ENCODE data around the gene ARID1B. TPM values are rescaled to one million over a fixed set of nuclear protein-coding genes. Genes with fewer than 3 reads are reported as not detected.

The ARID1B gene
- total and polyA plus RNA-seq, 11 donors, result 15.3 to 76.1 (median 40.7) TPM

- DNase-seq (no peak), ATAC-seq (peak in 1 of 4 donors; percentile 39)
- Histone ChIP-seq H3K27ac (no peak overlapping the region), H3K4me1 (peaks cover 4 to 75% (median 57%) of the 10 kb centered on the region in 12 donors), H3K27me3 (no peaks in the 10 kb centered on the region), H3K4me3 (no peak overlapping the region), H3K9me3 (no peaks in the 10 kb centered on the region), H3K36me3 (no peaks in the 10 kb centered on the region)
- 61 to 77% (median 69%) methylated on average over 7 of the region's 7 CpGs for WGBS, 4 donors
- intact Hi-C loops (cut with DNase I), result no loop called here
- TF ChIP-seq POLR2A (IDR thresholded peaks at IDR 0.05) (no peak), CTCF (IDR thresholded peaks at IDR 0.05) (no peak)
Observed at GRCh38 chr6:156971153-156971885, 194.1 kb downstream of the ARID1B start.

- no peak for TF ChIP-seq POLR2A (IDR thresholded peaks at IDR 0.05)
- intact Hi-C loops (cut with DNase I), result no loop called here
- Histone ChIP-seq H3K4me1 (peaks cover 4 to 84% (median 63%) of the 10 kb centered on the region in 12 donors), H3K4me3 (no peak overlapping the region), H3K27ac (no peak overlapping the region), H3K36me3 (no peaks in the 10 kb centered on the region), H3K27me3 (no peaks in the 10 kb centered on the region), H3K9me3 (no peaks in the 10 kb centered on the region)
- 62 to 73% (median 68%) methylated on average over 3 of the region's 3 CpGs for WGBS, 4 donors
- peak in 1 of 4 donors; percentile 33 for ATAC-seq
- no peak for DNase-seq
Observed at GRCh38 chr6:156972145-156972544, 195.0 kb downstream of the ARID1B start.

GRCh38 chr6:156974830-156975261 lies 197.7 kb downstream of the ARID1B start:
- H3K36me3 ChIP-seq, result no peaks in the 10 kb centered on the region
- TF ChIP-seq CTCF (IDR thresholded peaks at IDR 0.05) (no peak), POLR2A (IDR thresholded peaks at IDR 0.05) (no peak)
- ATAC-seq, result no peak
- H3K27ac ChIP-seq, result no peak overlapping the region
- no peak for DNase-seq
- no peaks in the 10 kb centered on the region for H3K9me3 ChIP-seq
- peaks cover 4 to 89% (median 72%) of the 10 kb centered on the region in 12 donors for H3K4me1 ChIP-seq
- no peak overlapping the region for H3K4me3 ChIP-seq
- no peaks in the 10 kb centered on the region for H3K27me3 ChIP-seq
- intact Hi-C loops (cut with DNase I), result no loop called here
- 81 to 90% (median 85%) methylated on average over 2 of the region's 2 CpGs for WGBS, 4 donors

- H3K27ac ChIP-seq, result no peak overlapping the region
- DNase-seq (no peak), ATAC-seq (no peak)
- H3K36me3 ChIP-seq, result no peaks in the 10 kb centered on the region
- no peaks in the 10 kb centered on the region for H3K27me3 ChIP-seq
- intact Hi-C loops (cut with DNase I), result no loop called here
- 94 to 98% (median 97%) methylated on average over 4 of the region's 4 CpGs for WGBS, 4 donors
- no peak overlapping the region for H3K4me3 ChIP-seq
- H3K4me1 ChIP-seq, result peaks cover 4 to 89% (median 69%) of the 10 kb centered on the region in 12 donors
- no peaks in the 10 kb centered on the region for H3K9me3 ChIP-seq
- TF ChIP-seq CTCF (IDR thresholded peaks at IDR 0.05) (no peak), POLR2A (IDR thresholded peaks at IDR 0.05) (no peak)
Observed at GRCh38 chr6:156975414-156975813, 198.2 kb downstream of the ARID1B start.
